Anterior cingulate cortex (tissue), 58 donors: ENCODE measurements around the gene COQ2.
A peak's percentile ranks its signal among the peaks of the same experiment; 100 is the strongest.
"Not testable (repeated sequence)": the region's sequence is repeated elsewhere in the genome, so short reads cannot be mapped to it uniquely, and the experiment has no call there.

Experiments
- DNase-seq, 58 donors: peaks; one replicate each; lab custom pipeline; 2025; lab: John Stamatoyannopoulos, UW

The COQ2 gene

DNA sequence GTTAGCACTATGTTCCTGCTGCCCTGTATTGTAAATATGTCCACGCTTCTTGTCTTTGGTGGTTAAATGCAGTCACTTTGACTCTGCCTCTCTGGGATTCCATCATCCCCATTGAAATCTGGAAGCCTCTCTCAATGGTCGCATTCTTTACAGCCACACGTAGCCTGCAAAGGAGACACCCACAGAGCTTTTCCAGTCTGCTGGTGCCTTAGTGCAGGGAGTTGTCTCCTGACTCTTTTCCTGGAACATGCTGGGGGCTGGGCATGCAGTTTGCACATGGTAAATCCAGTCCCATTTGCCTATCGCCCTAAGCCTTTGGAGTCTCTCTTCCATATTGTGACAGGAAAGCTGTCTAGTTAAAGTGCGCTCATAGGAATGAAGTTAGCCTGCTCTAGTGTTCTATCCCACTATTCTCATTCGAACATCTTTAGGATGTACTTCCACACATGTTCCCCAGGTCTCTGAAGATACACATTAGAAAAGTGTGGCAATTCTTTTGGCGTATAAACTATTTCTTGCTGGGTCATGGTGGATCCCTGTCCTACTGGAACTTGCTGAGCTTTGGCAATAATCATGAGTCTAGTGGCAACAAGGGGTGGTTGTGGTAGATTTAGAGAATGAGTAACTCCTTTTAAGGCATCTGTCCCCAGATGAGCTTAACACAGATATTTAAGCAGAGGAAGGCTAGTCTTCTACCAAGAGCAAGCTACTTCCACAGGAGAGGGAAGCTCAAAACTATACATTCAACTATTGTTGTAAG is 33.7 kb downstream of the COQ2 start:
- no peak for DNase-seq

DNA sequence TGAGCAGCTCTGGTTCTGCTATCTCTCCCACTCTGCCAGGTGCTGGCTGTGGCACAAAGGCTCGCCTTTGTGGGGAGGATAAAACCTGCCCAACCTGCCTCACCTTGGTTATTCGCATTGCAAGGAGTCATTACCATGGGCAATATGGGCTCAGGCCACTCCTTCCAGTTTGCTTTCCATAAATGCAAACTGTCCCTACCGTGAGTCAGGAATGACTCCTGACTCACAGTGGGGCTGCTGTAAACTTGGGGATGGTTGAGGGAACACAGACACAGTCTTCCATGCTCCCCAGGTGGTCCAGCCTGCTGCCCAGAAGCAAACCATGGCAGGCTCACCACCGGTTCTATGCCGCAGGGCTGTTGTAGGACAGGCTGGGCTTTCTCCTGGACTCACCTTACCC is 36.1 kb downstream of the COQ2 start:
- DNase-seq = no peak

DNA sequence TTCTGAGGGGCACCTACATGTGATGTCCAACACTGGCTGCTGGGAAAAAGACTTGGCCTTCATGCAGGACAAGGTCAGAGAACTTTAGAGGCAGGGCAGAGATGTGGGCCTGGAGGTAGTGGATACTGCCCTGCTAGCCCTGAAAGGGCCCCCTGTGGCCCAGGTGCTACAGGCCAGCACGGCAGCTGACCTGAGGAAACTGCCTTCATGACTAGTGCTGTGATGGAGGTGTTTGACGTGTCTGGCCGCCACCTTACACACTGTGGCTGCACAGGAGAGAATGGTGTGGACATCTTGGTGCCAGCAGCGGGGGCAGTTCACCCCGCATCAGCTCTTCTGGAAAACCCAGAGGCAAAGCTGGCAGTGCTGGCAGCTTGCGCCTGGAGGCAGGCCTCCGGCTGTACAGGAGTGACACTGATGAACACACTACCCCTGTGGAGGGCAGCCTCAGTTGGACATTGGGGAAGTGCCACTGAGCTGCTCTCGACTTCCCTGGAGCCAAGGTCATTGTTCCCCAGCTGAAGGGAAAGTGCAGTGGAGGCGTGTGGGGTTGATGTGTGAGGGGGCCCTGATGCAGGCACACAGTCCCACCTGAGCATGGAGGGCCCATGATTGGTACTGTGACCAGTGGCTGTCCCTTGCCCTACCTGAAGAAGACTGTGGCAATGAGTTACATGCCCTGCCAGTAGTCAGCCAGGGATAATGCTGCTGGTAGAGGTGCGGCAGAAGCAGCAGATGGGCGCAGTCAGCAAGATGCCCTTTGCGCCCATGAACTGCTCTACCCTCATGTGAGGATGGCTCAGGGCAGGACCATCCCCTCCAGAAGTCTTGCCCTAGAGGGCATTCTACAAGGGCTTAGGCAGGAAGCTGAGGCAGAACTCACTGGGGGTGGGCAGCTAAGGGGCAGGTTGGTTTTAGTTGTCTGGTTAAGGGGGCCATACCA is 36.9 kb downstream of the COQ2 start:
- DNase-seq = no peak

DNA sequence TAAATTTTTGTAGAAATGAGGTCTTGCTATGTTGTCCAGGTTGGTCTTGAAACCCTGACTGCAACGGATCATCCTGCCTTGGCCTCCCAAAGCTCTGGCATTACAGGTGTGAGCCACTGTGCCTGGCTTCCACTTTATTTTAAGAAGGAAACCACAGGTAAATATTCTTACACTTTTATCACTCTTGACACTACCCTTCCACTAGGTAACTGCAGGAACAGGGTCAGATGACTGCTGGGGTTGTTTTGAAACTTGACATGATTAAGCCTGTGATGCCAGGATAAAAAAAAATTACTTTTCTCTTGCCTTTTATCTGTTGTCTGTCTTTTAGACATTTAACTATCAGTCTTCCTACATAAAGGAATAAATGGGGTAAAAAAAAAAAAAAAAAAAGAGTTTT is 43.5 kb downstream of the COQ2 start:
- no peak for DNase-seq

DNA sequence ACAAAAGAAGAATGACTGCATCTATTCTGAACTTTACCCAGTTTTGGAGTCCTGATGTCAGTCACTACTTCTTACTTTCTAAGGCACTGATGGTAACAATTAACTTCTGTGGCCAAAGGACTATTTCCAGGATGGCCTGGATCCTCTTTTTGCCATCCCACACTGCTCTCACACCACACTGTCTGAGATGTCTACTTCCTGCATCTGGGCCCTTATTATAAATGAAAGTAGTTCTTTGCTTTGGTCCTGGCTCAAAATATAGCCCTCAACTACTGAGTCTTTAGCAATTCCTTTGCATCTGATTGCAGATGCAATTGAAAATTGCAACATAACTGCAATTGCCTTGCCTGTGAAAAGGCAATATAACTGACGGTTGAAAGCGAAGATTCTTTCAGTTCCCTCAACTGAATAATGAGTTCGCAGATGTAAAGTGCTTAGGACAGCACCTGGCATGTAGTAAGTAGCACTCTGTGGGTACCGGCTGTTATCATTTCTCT is 44.2 kb downstream of the COQ2 start:
- DNase-seq = peak in 2 of 58 donors; percentile 5 to 21

DNA sequence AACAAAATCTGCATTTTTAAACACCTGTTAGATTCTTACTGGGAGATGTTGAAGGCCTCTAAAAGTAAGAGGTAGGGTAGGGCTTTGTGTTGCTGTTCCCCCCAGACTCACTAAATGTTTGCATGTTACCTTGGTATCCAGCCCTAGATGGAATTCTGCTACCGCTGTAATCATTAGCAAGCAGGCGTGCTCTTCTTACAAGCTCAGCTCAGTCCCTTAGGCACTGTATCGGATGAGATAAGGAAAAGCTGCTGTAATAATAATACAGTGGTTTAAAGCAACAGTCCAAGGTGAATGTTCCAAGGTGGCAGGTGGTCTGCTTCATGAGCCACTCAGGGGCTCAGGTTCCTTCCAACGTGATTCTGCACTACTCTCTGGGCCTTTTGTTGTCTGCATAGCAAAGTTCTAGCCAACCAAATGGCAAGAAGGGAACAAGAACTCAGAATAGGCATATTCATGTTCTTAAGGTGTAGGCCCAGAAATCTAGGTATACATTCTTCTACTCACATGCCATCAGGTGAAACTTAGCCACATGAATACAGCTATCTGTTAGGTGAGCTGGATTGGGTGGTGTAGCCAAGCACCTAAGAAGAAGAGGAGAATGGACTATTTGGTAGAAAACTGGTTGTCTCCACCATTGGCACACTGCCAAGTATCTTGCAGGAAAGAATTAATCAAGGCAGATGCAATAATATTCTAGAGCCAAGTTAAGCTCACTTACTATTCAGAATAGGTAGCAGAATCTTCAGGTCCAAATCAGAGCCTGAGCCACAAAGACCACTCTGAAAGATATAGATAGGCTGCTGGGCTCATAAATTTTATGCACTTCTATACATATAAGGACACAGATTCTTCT is 46.0 kb downstream of the COQ2 start:
- DNase-seq = no peak

DNA sequence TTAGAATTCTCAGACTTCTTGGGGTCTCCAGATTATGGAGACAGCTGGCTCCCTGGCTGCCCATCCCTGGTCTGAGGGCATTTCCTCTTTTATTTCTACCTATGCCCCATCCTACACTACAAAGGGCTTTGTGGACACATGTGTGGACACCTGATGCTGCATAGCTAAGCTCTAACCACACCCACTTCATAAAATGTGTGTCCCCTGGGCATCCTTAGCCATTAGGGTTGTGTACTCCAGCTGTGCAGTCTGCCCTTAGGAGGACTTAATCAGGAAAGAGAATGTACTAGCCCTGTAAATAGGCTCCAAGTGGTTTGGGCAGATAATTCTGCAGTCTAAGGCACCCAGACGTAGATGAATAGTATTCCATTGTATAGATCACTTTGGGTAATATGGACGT is 47.0 kb downstream of the COQ2 start:
- DNase-seq = no peak

DNA sequence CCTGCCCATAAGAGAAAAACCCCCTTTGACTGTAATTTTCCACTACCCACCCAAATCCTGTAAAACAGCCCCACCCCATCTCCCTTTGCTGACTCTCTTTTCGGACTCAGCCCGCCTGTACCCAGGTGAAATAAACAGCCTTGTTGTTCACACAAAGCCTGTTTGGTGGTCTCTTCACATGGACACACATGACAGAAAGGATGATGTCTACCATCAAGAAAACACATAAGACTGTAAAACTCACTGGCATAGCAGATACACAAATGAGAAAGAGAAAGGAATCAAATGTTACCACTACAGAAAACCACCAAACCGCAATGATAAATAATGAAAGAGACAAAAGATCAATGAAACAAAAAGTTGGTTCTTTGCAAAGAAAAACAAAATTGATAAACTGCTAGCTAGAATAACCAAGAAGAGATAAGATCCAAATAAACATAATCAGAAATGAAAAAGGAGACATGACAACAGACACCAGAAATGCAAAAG is 48.9 kb downstream of the COQ2 start:
- DNase-seq = not testable (repeated sequence)

DNA sequence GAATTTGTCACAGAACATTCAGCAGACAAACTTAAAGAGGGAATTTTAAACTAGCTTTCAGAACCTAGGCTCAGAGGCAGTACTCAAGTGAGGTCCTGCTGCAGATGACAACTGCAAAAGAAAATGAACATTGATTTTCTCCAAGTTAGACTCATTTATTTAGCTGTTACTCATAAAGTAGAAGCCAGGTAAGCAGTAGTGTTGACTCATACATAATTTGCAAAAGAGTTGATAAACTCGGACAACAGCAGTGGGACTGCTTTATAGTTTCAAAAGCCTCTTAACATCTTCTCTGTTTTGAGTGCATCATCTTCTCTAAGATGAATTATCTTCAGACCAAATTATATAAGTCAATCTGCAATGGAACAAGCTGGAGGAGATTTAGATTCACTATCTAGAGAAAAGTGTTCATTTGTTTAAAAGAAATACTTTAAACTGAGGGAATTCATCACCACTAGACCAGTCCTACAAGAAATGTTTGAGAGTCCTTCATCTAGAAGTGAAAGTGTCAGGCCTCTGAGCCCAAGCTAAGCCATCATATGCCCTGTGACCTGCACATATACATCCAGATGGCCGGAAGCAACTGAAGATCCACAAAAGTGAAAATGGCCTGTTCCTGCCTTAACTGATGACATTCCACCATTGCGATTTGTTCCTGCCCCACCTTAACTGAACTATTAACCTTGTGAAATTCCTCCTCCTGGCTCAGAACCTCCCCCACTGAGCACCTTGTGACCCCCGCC is 49.5 kb downstream of the COQ2 start:
- no peak for DNase-seq

DNA sequence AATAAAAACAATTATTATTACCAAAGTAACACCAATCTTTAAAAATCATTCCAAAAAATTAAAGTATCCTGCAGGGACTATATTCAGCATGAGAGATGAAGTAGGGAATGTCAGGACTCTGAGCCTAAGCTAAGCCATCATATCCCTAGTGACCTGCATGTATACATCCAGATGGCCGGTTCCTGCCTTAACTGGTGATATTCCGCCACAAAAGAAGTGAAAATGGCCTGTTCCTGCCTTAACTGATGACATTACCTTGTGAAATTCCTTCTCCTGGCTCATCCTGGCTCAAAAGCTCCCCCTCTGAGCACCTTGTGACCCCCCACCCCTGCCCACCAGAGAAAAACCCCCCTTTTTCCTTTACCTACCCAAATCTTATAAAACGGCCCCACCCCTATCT is 50.2 kb downstream of the COQ2 start:
- not testable (repeated sequence) for DNase-seq

DNA sequence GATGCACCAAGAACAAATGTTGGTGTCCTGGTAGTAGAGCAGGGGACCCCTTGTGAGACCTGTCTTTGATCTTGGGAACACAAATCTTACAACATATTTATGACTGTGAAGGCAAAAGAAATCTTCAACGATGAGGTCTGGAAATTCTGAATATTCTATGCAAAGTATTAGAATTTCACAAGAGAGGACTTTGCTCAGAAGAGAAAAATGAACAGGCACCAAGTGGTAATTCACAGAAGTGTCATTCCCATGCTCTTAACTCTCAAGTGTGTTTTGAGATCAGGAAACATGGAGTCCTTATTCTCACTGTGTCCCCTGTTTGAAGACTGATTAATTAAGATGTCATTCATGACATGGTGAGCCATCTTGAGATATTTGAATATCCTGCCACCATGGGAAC is 52.5 kb downstream of the COQ2 start:
- no peak for DNase-seq

DNA sequence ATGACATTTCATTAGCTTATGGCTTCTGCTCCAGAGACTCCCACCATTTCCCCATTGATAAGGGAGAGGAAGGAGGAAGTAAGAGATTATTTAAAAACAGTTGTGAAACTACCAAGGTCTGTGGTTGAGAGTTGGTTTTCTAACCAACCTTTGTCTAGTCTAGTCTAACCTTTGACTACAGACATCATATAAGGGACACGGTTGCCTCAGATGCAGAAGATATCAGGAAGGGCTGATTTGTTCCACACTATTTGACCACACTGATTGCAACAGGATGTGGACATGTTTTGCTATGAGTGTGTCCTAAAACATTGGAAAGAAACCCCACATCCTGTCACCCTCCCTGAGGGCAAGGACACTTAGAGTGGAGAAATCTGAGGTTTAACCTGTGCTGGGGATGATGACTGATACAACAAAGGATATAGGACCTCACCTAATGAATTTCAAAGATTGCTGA is 53.0 kb downstream of the COQ2 start:
- DNase-seq = no peak

DNA sequence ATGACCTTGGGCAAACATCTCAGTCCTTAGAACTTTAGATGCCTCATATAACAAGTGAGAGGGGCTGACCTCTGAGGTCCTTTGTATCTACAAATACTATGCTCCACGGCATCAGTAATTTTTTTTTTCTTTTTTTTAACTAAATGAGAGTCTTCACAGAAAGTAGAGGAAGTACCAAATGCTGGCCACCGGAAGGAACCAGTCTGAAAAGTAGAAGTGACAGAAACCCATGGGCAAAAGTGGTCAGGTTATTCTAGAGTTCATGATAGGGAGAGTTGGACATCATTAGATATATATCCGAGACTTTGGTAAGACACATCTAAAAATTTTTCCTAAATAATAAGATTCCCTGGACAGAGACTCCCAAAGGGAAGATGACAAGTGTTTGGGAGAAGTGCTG is 53.7 kb downstream of the COQ2 start:
- no peak for DNase-seq

DNA sequence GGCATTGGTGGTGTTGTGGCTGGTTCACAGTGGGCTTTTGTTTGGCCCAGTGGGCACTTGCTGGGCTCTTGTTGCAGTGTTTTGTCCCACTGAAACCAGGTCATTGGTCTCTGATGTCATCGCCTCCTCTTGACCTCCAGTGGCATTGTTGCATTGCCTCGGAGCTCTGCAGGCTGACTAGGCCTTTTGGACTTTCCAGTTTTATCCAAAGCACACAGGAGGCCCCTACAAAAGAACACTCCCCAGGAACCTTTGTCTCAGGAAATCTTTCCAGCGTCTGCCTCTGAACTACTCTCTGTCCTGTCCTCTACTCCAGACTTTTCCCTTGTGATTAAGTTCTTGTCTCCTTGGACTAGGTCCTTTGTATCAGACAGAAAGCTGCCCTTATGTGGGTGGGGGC is 54.8 kb downstream of the COQ2 start:
- no peak for DNase-seq

DNA sequence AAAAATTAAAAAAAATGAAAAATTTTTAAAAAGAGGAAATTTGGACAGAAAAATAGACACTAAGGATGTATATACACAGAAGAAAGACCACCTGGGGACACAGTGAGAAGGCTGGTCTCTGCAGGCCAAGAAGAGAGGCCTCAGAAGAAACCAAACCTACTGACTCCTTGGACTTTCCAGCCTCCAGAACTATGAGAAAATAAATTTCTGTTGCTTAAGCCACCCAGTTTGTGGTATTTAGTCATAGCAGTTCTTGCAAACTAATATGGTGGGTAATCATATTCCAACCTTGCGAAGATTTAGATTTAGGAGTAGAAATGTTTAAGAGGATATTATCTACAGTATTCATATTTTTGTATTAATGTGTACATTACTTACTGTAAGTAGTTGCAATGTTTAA is 56.4 kb downstream of the COQ2 start:
- no peak for DNase-seq

DNA sequence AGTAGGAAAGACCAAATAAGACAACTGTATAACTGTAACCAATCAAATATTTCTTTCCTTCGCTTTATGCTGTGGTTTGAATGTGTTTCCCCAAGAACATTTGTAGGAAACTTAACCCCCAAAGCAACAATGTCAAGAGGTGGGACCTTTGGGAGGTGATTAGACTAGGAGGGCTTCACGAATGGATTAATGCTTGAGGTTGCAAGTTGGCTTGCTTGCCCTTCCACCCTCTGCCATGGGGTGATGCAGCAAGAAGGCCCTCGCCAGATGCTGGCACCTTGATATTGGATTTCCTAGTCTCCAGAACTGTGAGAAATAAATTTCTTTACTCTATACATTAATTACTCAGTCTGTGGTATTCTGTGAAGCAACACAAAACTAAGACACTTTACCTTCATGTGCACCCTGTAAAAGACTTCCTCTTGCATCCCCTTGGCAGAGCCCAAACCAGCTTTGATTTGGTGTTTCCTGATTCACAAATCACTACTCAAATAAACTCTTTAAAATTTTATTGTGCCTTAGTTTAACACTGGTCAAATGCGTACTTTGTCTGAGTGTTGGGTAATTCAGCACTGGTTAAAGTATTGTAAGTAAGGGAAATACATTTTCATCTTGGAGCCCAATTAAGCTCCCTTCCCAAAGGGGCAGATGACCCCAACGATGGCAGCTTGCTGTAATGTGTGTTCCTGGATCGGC is 59.9 kb downstream of the COQ2 start:
- DNase-seq = no peak

DNA sequence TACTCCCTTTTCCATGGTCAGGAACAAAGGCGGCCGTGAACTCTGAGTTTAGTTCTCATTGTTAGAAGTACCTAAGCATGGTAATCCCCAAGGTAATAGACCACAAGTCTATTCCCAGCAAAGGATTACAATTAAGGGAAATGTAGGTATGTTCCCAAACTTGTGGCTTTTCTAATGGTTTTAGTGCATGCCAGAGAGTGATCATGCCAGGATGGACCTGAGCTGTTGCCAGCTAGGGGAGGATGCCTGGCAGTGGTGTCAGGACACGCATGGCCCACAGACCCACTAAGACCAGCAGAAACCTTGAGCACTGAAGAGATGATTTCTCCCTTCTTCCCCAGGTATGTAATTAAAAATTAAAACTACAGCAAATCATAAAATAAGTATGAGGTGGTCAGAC is 60.8 kb downstream of the COQ2 start:
- no peak for DNase-seq

DNA sequence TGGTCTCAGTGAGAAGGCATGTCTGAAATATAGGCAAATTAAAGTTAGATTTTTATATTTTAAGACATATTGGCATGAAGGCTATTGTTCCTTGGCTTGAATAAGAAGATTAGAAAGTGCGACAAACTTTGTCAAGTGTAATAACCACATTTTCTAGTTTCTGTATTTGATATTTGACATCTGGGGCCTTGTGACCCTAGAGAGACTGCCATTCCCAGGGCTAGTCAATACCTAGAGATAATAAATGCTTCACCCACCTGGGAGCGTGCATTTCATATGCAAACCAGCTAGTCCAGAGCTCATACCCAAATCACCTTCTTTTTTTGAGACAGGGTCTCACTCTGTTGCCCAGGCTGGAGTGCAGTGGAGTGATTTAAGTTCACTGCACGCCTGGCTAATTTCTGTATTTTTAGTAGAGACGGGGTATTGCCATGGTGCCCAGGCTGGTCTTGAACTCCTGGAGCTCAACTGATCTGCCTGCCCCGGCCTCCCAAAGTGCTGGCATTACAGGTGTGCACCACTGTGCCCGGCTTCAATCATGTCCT is 62.6 kb downstream of the COQ2 start:
- DNase-seq = no peak
